HUES48 (cell line): ENCODE measurements around the gene DMBX1.

Experiments
- H3K27ac ChIP-seq: one replicate; pipeline ENCODE4 v1.7.0; 2013; ENCODE audit warnings: low read depth, low read length, inconsistent platforms
- H3K27me3 ChIP-seq: 2 replicates; pipeline ENCODE4 v1.6.1; 2013; ENCODE audit warnings: mild to moderate bottlenecking, low read length; ENCODE audit not compliant: control insufficient read depth, insufficient read depth
- H3K36me3 ChIP-seq: 2 replicates; pipeline ENCODE4 v1.6.1; 2013; ENCODE audit warnings: low read length; ENCODE audit not compliant: control insufficient read depth, insufficient read depth
- H3K4me1 ChIP-seq: 2 replicates; pipeline ENCODE4 v1.6.1; 2013; ENCODE audit warnings: mild to moderate bottlenecking, low read length; ENCODE audit not compliant: control insufficient read depth, insufficient read depth
- H3K4me3 ChIP-seq: 2 replicates; pipeline ENCODE4 v1.5.1; 2013; ENCODE audit warnings: mild to moderate bottlenecking, low read depth, low read length
- H3K9ac ChIP-seq: 2 replicates; pipeline ENCODE4 v1.6.1; 2013; ENCODE audit warnings: mild to moderate bottlenecking, low read depth, low read length, moderate library complexity
- H3K9me3 ChIP-seq: 2 replicates; pipeline ENCODE4 v1.6.1; 2013; ENCODE audit warnings: low read length; ENCODE audit not compliant: control insufficient read depth, insufficient read depth

The DMBX1 gene

DNA sequence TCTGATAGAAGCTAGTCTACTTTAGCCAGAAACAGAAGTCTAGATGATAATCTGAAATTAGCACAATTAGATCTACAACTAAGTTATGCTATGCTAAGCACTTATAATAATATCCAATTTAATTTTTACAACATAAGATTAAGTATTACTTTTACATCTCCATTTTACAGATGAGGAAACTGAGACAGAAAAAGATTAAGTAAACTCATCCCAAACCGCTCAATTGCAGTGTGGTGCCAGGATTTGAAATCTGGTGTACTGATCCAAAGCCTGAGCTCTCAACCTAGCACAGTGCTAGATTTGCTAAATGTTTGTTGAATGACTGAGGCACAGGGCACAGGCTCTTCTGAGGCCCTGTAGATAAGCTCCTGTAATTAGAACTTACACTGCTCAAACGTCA, 48.0 kb downstream of the DMBX1 start:
- Histone ChIP-seq H3K9ac (no peak overlapping the region), H3K4me1 (no peaks in the 10 kb centered on the region), H3K4me3 (no peak overlapping the region), H3K36me3 (no peaks in the 10 kb centered on the region), H3K27ac (no peak overlapping the region), H3K27me3 (peaks cover 96% of the 10 kb centered on the region), H3K9me3 (no peaks in the 10 kb centered on the region)

GRCh38 chr1:46538147-46538546, 48.5 kb downstream of the DMBX1 start:
- Histone ChIP-seq H3K4me1 (0 out of 2 replicates have a peak, but pooled peaks cover 4% of the 10 kb centered on the region), H3K4me3 (no peak overlapping the region), H3K9me3 (no peaks in the 10 kb centered on the region), H3K9ac (no peak overlapping the region), H3K36me3 (no peaks in the 10 kb centered on the region), H3K27me3 (peaks cover 97% of the 10 kb centered on the region), H3K27ac (no peak overlapping the region)
